NCI-H526 treated with DMSO at 0.1 percent for 48 hours (cell line): ENCODE data around the gene TACR2.
"Not testable (repeated sequence)": the region's sequence is repeated elsewhere in the genome, so short reads cannot be mapped to it uniquely, and the experiment has no call there.

Source experiments
- DNase-seq: peaks from one replicate; lab custom pipeline; 2025; lab: John Stamatoyannopoulos, UW

Gene TACR2

GRCh38 chr10:69450395-69450794 lies 33.7 kb upstream of the TACR2 start:
- DNase-seq, result not testable (repeated sequence)

GRCh38 chr10:69449841-69450240 lies 33.1 kb upstream of the TACR2 start:
- peak; percentile 6 for DNase-seq

GRCh38 chr10:69446650-69447151 lies 30.0 kb upstream of the TACR2 start:
- DNase-seq, result no peak

GRCh38 chr10:69446229-69446628 lies 29.5 kb upstream of the TACR2 start:
- DNase-seq, result no peak

- DNase-seq, result no peak
Measured at GRCh38 chr10:69445041-69445440, 28.3 kb upstream of the TACR2 start.

- DNase-seq, result no peak
Measured at GRCh38 chr10:69443354-69443753, 26.6 kb upstream of the TACR2 start.

GRCh38 chr10:69439813-69440506 lies 23.2 kb upstream of the TACR2 start:
- DNase-seq, result no peak

- no peak for DNase-seq
Measured at GRCh38 chr10:69439350-69439739, 22.6 kb upstream of the TACR2 start.

GRCh38 chr10:69438536-69439349 lies 22.0 kb upstream of the TACR2 start:
- no peak for DNase-seq

- DNase-seq, result no peak
Measured at GRCh38 chr10:69437321-69438259, 20.9 kb upstream of the TACR2 start.

GRCh38 chr10:69435966-69436520 lies 19.3 kb upstream of the TACR2 start:
- DNase-seq, result no peak

- no peak for DNase-seq
Measured at GRCh38 chr10:69434926-69435325, 18.2 kb upstream of the TACR2 start.

- DNase-seq, result no peak
Measured at GRCh38 chr10:69434169-69434568, 17.5 kb upstream of the TACR2 start.

GRCh38 chr10:69428165-69428564 lies 11.4 kb upstream of the TACR2 start:
- no peak for DNase-seq

- DNase-seq, result no peak
Measured at GRCh38 chr10:69426376-69426727, 9.6 kb upstream of the TACR2 start.

GRCh38 chr10:69425511-69426298 lies 9.0 kb upstream of the TACR2 start:
- DNase-seq, result peak; percentile 12

- no peak for DNase-seq
Measured at GRCh38 chr10:69425041-69425440, 8.3 kb upstream of the TACR2 start.

GRCh38 chr10:69422676-69423075 lies 6.0 kb upstream of the TACR2 start:
- DNase-seq, result no peak

GRCh38 chr10:69421611-69422308 lies 5.0 kb upstream of the TACR2 start:
- DNase-seq, result no peak

- no peak for DNase-seq
Measured at GRCh38 chr10:69419744-69420126, 3.0 kb upstream of the TACR2 start.
